ENCODE results near the gene JPH3.

DNA sequence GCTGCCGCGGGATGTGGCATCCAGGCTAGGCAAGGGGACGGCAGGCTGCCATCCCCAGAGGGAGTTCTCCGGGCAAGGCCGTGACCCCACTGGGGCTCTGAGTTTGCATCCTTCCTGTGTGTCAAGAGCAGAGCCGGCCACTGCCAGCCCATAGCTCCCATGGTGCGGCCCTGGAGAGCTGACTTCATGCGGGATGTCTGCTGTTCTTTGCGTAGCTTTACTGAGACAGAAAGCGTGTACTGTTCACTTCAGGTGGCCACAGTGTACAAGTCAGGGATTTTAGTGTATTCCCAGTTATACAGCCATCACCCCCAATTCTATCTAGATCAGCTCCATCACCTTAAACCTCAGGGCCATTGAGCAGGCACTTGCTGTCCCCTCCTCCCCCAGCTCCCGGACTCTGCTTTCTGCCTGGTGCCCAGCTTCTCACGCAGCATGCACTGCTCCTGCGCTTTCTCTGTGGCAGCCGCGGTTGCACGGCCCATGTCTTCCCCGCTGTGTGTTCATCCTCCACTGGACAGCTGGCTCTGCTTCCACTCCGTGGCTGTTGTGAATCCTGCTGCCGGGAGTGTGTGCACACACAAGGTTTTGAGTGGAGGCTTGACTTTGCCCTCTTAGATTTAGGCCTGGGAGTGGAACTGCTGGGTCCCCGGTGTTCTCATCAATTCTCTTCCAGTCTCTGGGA is 92.3 kb downstream of the JPH3 start:
- no peak for TF ChIP-seq BRCA1 (IDR thresholded peaks at IDR 0.05; ENCODE audit: low read depth, low read length)
- no peak for TF ChIP-seq CHD2 (IDR thresholded peaks at IDR 0.05; ENCODE audit: borderline replicate concordance, low read depth, low read length)
- TF ChIP-seq, protein P1, sequence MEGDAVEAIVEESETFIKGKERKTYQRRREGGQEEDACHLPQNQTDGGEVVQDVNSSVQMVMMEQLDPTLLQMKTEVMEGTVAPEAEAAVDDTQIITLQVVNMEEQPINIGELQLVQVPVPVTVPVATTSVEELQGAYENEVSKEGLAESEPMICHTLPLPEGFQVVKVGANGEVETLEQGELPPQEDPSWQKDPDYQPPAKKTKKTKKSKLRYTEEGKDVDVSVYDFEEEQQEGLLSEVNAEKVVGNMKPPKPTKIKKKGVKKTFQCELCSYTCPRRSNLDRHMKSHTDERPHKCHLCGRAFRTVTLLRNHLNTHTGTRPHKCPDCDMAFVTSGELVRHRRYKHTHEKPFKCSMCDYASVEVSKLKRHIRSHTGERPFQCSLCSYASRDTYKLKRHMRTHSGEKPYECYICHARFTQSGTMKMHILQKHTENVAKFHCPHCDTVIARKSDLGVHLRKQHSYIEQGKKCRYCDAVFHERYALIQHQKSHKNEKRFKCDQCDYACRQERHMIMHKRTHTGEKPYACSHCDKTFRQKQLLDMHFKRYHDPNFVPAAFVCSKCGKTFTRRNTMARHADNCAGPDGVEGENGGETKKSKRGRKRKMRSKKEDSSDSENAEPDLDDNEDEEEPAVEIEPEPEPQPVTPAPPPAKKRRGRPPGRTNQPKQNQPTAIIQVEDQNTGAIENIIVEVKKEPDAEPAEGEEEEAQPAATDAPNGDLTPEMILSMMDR (IDR thresholded peaks at IDR 0.05 in 2 of 3, conservative IDR thresholded peaks at IDR 0.05 in 1 of 3; ENCODE audit: control insufficient read depth in 2 of 3, extremely low read depth in 1 of 3, insufficient read depth in 1 of 3, low read depth in 3 of 3, low read length in 3 of 3), result no peak
- no peak for TF ChIP-seq TCF7 (IDR thresholded peaks at IDR 0.05; ENCODE audit: borderline replicate concordance)
- TF ChIP-seq, protein P2, sequence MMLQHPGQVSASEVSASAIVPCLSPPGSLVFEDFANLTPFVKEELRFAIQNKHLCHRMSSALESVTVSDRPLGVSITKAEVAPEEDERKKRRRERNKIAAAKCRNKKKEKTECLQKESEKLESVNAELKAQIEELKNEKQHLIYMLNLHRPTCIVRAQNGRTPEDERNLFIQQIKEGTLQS (IDR thresholded peaks at IDR 0.05; ENCODE audit: borderline replicate concordance, extremely low read depth, low read depth, low read length), result no peak
- TF ChIP-seq FOXM1 (IDR thresholded peaks at IDR 0.05; ENCODE audit: low read depth, low read length), result no peak
- no peak for TF ChIP-seq NFXL1 (IDR thresholded peaks at IDR 0.05; ENCODE audit: borderline replicate concordance)
- TF ChIP-seq GABPA (IDR thresholded peaks at IDR 0.05; ENCODE audit: low read depth), result no peak

All from GM12878 (cell line).